HUES64 (cell line): ENCODE data around the gene UGGT2.
"Not testable (repeated sequence)": the region's sequence is repeated elsewhere in the genome, so short reads cannot be mapped to it uniquely, and the experiment has no call there.

Source experiments
- H3K27ac ChIP-seq: 2 replicates; pipeline ENCODE4 v1.7.0; 2013; ENCODE audit warnings: low read depth, low read length, inconsistent platforms
- H3K27me3 ChIP-seq: 2 replicates; pipeline ENCODE4 v1.6.1; 2013; ENCODE audit warnings: mild to moderate bottlenecking, low read length; ENCODE audit not compliant: insufficient read depth
- H3K36me3 ChIP-seq: 2 replicates; pipeline ENCODE4 v1.6.1; 2013; ENCODE audit warnings: mild to moderate bottlenecking, low read length; ENCODE audit not compliant: insufficient read depth
- H3K4me1 ChIP-seq: 2 replicates; pipeline ENCODE4 v1.6.1; 2013; ENCODE audit warnings: mild to moderate bottlenecking, low read length, moderate library complexity; ENCODE audit not compliant: insufficient read depth
- H3K4me3 ChIP-seq: 2 replicates; pipeline ENCODE4 v1.5.1; 2013; ENCODE audit warnings: mild to moderate bottlenecking, low read length, moderate library complexity
- H3K9ac ChIP-seq: 2 replicates; pipeline ENCODE4 v1.6.1; 2013; ENCODE audit warnings: mild to moderate bottlenecking, low read depth, low read length
- H3K9me3 ChIP-seq: 2 replicates; pipeline ENCODE4 v1.6.1; 2013; ENCODE audit warnings: low read depth, low read length; ENCODE audit not compliant: insufficient read depth
- WGBS: fragments of 150-250, 120-280 bp; methylation state at CpG from one replicate; pipeline ENCODE4 v1.1.7; 2013; ENCODE audit warnings: missing lambda C conversion rate; 5-methylcytosine and 5-hydroxymethylcytosine counted together

The UGGT2 gene

DNA sequence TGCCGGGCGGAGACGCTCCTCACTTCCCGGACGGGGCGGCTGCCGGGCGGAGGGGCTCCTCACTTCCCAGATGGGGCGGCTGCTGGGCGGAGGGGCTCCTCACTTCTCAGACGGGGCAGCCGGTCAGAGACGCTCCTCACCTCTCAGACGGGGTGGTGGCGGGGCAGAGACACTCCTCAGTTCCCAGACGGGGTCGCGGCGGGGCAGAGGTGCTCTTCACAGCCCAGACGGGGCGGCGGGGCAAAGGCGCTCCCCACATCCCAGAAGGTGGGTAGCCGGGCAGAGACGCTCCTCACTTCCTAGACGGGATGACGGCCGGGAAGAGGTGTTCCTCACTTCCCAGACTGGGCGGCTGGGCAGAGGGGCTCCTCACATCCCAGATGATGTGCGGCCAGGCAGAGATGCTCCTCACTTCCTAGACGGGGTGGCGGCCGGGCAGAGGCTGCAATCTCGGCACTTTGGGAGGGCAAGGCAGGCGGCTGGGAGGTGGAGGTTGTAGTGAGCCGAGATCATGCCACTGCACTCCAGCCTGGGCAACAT lies 124.8 kb downstream of the UGGT2 start:
- Histone ChIP-seq H3K36me3 (peaks cover 32% of the 10 kb centered on the region), H3K9me3 (peaks cover 43% of the 10 kb centered on the region)
- H3K4me3 ChIP-seq, H3K4me1 ChIP-seq, H3K27ac ChIP-seq, H3K27me3 ChIP-seq, H3K9ac ChIP-seq: not testable (repeated sequence)
- WGBS: 93% methylated on average over 36 of the region's 36 CpGs

DNA sequence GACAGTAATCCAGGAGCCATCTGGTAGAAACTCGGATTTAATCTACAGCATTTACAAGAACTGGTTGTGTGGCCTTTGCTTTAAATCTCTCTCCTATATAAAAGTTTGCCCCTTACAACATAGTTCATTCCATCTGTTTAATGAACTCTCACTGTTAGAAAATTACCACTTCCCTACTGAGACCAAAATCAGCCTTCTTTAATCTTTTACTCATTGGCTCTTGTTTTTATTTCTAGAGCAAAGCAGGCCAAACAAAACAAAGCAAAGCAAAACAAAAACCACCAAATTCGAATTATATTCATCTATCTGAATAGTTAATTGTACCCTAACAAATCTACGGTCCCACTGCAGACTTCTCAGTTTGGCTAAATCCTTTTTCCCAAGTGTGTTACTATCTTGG lies 127.0 kb downstream of the UGGT2 start:
- Histone ChIP-seq H3K36me3 (peaks cover 24% of the 10 kb centered on the region), H3K9me3 (peaks cover 25% of the 10 kb centered on the region), H3K4me3 (no peak overlapping the region), H3K27ac (no peak overlapping the region), H3K9ac (no peak overlapping the region), H3K27me3 (no peaks in the 10 kb centered on the region), H3K4me1 (peaks cover 5% of the 10 kb centered on the region; the same call in 1 of the 2 replicates)
- WGBS: 92% methylated on average over 3 of the region's 3 CpGs

DNA sequence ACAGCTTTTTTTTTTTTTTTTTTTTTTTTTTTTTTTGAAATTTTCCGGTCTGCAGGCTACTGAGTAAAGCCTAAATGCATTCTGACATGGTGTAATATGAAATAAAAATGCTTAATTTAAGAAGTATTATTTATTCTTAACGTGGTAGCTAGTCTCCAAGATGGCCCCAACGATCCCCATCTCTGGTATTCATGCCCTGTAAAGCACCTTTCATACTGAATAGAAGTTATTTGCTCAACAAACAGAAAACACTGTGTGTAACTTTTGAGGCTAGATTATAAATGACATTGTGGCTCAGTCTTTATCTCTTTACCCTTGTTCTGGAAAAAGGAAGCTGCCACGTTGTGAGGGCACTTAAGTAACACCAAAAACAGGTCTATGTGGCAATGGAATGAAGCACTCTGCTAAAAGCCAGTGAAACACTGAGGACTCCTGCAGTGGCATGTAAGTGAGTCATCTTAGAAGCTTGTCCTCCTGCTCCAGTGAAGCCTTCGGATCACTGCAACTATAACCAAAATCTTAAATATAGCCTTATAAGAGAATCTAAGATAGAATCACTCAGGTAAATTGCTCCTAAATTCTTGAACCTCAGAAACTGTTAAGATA lies 128.7 kb downstream of the UGGT2 start:
- 68% methylated on average over 3 of the region's 5 CpGs for WGBS
- H3K36me3 ChIP-seq: peaks cover 9% of the 10 kb centered on the region; the same call in 1 of the 2 replicates
- H3K9ac ChIP-seq: no peak overlapping the region
- H3K4me1 ChIP-seq: peaks cover 5% of the 10 kb centered on the region; the same call in 1 of the 2 replicates
- H3K4me3 ChIP-seq: no peak overlapping the region
- H3K27me3 ChIP-seq: no peaks in the 10 kb centered on the region
- no peak overlapping the region for H3K27ac ChIP-seq
- peaks cover 7% of the 10 kb centered on the region for H3K9me3 ChIP-seq

DNA sequence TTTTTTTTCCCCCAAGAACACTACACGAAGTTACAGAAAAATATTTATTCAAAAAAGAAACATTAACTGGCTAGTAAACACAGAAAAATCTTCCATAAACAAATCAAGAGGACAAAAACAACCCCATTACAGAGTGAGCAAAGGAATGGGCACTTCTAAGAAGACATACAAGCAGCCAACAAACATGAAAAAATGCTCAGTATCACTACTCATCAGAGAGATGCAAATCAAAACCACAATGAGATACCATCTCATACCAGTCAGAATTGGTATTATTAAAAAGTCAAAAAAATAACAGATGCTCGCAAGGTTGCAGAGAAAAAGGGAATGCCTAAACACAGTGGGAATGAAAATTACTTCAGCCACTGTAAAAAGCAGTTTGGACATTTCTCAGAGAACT lies 131.7 kb downstream of the UGGT2 start:
- 96% methylated on average over 2 of the region's 2 CpGs for WGBS
- no peaks in the 10 kb centered on the region for H3K27me3 ChIP-seq
- H3K9ac ChIP-seq: no peak overlapping the region
- H3K9me3 ChIP-seq: no peaks in the 10 kb centered on the region
- peaks cover 9% of the 10 kb centered on the region; the same call in 1 of the 2 replicates for H3K36me3 ChIP-seq
- H3K4me3 ChIP-seq: no peak overlapping the region
- no peak overlapping the region for H3K27ac ChIP-seq
- H3K4me1 ChIP-seq: peaks cover 5% of the 10 kb centered on the region; the same call in 1 of the 2 replicates

DNA sequence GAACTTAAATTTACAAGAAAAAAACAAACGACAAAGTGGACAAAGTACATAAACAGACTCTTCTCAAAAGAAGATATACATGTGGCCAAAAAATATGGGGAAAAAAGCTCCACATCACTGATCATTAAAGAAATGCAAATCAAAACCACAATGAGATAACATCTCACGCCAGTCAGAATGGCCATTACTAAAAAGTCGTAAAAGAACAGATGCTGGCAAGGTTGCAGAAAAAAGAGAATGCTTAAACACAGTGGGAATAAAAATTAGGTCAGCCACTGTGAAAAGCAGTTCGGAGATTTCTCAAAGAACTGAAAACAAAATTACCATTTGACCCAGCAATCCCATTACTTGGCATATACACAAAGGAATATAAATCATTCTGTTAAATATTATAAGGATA lies 132.7 kb downstream of the UGGT2 start:
- Histone ChIP-seq H3K36me3 (peaks cover 10% of the 10 kb centered on the region; the same call in 1 of the 2 replicates), H3K4me3 (no peak overlapping the region), H3K9me3 (no peaks in the 10 kb centered on the region), H3K27me3 (no peaks in the 10 kb centered on the region), H3K9ac (no peak overlapping the region), H3K4me1 (peaks cover 5% of the 10 kb centered on the region; the same call in 1 of the 2 replicates), H3K27ac (no peak overlapping the region)
- 98% methylated on average over 4 of the region's 4 CpGs for WGBS

DNA sequence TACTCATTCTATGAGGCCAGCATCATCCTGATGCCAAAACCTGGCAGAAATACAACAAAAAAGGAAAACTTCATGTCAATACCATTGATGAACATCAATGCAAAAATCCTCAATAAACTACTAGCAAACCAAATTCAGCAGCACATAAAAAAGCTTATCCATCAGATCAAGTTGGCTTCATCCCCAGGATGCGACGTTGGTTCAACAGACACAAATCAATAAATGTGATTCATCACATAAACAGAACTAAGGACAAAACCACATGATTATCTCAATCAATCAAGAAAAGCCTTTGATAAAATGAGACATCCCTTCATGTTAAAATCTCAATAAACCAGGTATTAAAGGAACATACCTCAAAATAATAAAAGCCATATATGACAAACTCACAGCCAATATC lies 134.3 kb downstream of the UGGT2 start:
- H3K9ac ChIP-seq: no peak overlapping the region
- no peaks in the 10 kb centered on the region; the same call in 1 of the 2 replicates for H3K9me3 ChIP-seq
- 97% methylated on average over 2 of the region's 2 CpGs for WGBS
- H3K4me1 ChIP-seq: no peaks in the 10 kb centered on the region
- H3K27me3 ChIP-seq: no peaks in the 10 kb centered on the region
- H3K36me3 ChIP-seq: 0 out of 2 replicates have a peak, but pooled peaks cover 8% of the 10 kb centered on the region
- no peak overlapping the region for H3K4me3 ChIP-seq
- no peak overlapping the region for H3K27ac ChIP-seq

DNA sequence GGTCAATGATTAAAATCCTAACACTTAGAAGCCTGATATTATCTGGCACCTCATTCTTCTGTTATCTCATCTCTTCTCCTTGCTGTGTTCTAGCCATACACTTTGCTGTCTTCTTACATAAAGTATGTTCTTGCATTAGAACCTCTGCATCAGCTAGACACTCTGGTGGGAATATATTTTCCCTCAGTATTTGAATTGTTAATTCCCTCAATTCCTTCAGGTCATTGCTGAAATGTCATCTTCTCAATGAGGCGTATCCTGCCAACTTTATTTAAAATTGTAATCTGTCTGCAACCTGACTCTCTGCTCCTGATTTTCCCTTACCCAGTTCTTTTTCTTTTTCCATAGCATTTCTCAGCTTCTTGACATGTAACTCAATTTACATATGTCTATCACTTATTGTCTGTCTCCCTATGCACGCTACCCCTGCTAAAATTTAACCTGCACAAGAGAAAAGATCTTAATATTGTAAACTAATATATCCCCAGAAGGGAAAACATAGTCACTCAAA lies 138.2 kb downstream of the UGGT2 start:
- 91% methylated on average over 2 of the region's 2 CpGs for WGBS
- H3K27ac ChIP-seq: no peak overlapping the region

DNA sequence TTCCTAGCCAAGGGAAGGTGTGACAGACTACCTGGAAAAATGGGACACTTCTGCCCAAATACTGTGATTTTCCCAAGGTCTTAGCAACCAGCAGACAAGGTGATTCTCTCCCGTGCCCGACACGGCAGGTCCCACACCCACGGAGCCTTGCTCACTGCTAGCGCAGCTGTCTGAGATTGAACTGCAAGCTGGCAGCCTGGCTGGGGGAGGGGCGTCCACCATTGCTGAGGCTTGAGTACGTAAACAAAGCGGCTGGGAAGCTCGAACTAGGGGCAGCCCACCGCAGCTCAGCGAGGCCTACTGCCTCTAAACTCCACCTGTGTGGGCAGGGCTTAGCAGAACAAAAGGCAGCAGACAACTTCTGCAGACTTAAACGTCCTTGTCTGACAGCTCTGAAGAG lies 146.2 kb downstream of the UGGT2 start:
- Histone ChIP-seq H3K36me3 (peaks cover 19% of the 10 kb centered on the region), H3K9me3 (peaks cover 15% of the 10 kb centered on the region; the same call in 1 of the 2 replicates), H3K27me3 (no peaks in the 10 kb centered on the region), H3K4me1 (no peaks in the 10 kb centered on the region), H3K27ac (no peak overlapping the region), H3K9ac (no peak overlapping the region), H3K4me3 (no peak overlapping the region)
- 91% methylated on average over 12 of the region's 12 CpGs for WGBS

More for the DNA sequence above, 138.2 kb downstream of the UGGT2 start:
- Histone ChIP-seq H3K36me3 (0 out of 2 replicates have a peak, but pooled peaks cover 7% of the 10 kb centered on the region), H3K27me3 (no peaks in the 10 kb centered on the region), H3K4me3 (no peak overlapping the region), H3K9ac (no peak overlapping the region), H3K9me3 (no peaks in the 10 kb centered on the region; the same call in 1 of the 2 replicates), H3K4me1 (no peaks in the 10 kb centered on the region)

DNA sequence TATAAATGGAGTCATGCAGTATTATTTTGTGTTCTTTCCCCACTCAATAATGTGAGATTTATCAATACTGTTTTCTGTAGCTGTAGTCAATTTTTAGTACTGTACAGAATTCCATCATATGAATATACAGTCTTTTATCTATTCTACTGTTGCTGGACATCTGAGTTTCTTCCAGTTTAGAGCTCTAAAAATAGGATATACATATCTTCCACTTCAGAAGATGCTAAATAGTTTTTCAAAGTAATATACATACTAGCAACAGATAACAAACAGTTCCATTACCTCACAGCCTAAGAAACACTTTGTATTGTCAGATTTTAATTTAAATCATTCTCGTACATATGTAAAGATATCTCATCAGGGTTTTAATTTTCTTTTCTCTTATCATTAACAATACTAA lies 149.6 kb downstream of the UGGT2 start:
- no CpG with 5 or more reads among the region's 1 CpG for WGBS
- Histone ChIP-seq H3K9ac (no peak overlapping the region), H3K36me3 (peaks cover 31% of the 10 kb centered on the region), H3K9me3 (peaks cover 15% of the 10 kb centered on the region; the same call in 1 of the 2 replicates), H3K4me3 (no peak overlapping the region), H3K4me1 (no peaks in the 10 kb centered on the region), H3K27me3 (no peaks in the 10 kb centered on the region), H3K27ac (no peak overlapping the region)

DNA sequence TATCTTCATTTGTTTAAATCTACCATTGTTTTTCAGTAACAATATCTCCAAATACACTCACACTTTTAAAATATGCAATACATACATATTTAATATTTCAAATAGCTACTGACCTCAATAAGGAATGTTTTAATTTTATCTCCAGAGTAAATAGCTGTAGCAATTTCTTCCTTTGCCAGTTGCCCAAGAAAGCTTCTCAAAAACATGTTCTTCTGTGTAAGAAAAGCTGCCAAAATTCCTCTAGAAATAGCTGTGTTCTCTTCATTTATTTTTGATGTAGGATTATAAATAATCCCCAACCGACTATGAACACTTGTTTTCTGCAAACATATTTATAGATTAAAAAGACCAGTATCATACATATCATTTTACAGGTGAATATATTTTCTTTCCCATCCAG lies 150.5 kb downstream of the UGGT2 start:
- peaks cover 15% of the 10 kb centered on the region; the same call in 1 of the 2 replicates for H3K9me3 ChIP-seq
- H3K9ac ChIP-seq: no peak overlapping the region
- H3K27ac ChIP-seq: no peak overlapping the region
- no CpG with 5 or more reads among the region's 1 CpG for WGBS
- H3K4me3 ChIP-seq: no peak overlapping the region
- no peaks in the 10 kb centered on the region for H3K27me3 ChIP-seq
- no peaks in the 10 kb centered on the region for H3K4me1 ChIP-seq
- H3K36me3 ChIP-seq: peaks cover 31% of the 10 kb centered on the region

DNA sequence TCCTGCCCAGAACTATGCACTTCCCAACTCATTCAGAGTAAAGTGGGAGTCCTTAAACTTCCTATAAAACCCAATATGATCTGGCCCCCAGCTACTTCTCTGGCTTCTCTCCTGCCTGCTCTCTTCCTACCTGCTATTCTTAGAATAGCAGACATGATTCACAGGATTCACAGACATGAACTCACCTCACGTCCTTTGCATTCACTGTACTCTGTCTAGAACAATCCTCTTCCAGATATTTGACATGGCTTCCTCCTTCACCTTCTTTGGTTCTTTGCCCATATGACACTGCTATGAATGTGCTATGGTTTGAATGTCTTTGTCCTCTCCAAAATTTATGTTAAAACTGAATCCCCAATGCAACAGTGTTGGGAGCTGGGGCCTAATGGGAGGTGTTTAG lies 154.9 kb downstream of the UGGT2 start:
- Histone ChIP-seq H3K4me3 (no peak overlapping the region), H3K9ac (no peak overlapping the region), H3K9me3 (no peaks in the 10 kb centered on the region), H3K36me3 (peaks cover 16% of the 10 kb centered on the region; the same call in 1 of the 2 replicates), H3K27ac (no peak overlapping the region), H3K27me3 (no peaks in the 10 kb centered on the region), H3K4me1 (no peaks in the 10 kb centered on the region)
- WGBS: 95% methylated on average over 1 of the region's 1 CpG
